ENCODE results near the gene NEIL1. TPM values are rescaled to one million over a fixed set of nuclear protein-coding genes. Genes with fewer than 3 reads are reported as not detected.
"Not testable (repeated sequence)": the region's sequence is repeated elsewhere in the genome, so short reads cannot be mapped to it uniquely, and the experiment has no call there.

Gene NEIL1
- total RNA-seq, 1 donor = 19.3 TPM

DNA sequence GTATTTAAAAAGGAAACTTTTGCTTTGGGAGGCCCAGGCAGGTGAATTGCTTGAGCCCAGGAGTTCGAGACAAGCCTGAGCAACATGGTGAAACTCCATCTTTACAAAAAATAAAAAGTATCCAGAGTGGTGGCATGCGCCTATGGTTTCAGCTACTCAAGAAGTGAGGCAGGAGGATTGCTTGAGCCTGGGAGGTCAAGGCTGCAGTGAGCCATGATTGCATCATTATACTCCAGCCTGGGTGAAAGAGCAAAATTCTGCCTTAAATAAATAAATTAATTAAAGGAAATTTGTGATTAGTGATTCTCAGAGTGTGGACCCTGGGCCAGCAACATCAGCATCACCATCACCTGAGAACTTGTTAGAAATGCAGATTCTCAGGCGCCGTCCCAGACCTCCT lies 20.9 kb upstream of the NEIL1 start:
- H3K9me3 ChIP-seq (ENCODE audit: low read depth, low read length) = no peaks in the 10 kb centered on the region
- no peaks in the 10 kb centered on the region for H3K4me1 ChIP-seq (ENCODE audit: insufficient read depth, low read length)
- H3K27me3 ChIP-seq (ENCODE audit: insufficient read depth, low read length) = no peaks in the 10 kb centered on the region
- H3K4me3 ChIP-seq (ENCODE audit: low read length) = no peak overlapping the region

DNA sequence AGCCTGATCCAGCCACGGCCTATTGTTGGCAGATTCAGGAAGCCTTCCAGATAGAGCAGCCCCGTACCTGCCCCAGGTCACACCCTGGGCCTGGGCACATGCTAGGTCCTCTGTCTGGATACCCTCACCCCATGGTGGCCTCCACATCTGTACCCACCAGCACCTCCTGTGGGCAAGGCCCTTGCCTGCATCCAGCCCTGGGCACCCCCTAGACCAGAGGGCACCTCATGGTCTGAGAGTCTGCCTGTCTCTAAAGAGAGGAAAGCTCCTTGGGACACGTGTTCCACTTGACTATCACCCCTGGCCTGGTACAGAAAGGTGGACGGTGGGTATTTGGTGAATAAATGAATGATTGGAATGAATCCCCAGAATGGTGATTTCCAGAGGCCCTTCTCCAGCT lies 19.8 kb upstream of the NEIL1 start:
- H3K4me3 ChIP-seq (ENCODE audit: low read length) = no peak overlapping the region
- no peaks in the 10 kb centered on the region for H3K27me3 ChIP-seq (ENCODE audit: insufficient read depth, low read length)
- H3K9me3 ChIP-seq (ENCODE audit: low read depth, low read length) = no peaks in the 10 kb centered on the region
- H3K4me1 ChIP-seq (ENCODE audit: insufficient read depth, low read length) = no peaks in the 10 kb centered on the region

DNA sequence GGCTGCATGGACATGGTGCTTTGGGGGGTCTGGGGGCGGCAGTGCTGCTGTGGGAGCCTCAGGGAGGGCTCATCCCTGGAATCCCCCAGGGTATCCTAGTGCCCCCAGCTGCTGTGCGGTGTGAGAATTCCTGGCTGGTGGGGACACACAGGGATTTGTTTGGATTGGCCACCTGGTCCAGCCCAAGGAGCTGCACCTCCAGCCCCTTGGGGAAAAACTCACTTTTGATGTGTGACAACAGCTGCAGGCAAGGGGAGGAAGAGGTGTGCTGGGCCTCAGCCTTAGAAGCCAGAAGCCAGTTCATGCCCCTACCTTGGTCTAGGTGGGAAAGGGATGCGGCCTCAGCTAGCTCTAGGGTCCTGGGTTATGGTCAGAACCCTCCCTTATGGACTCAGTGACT lies 19.3 kb upstream of the NEIL1 start:
- no peaks in the 10 kb centered on the region for H3K27me3 ChIP-seq (ENCODE audit: insufficient read depth, low read length)
- no peaks in the 10 kb centered on the region for H3K9me3 ChIP-seq (ENCODE audit: low read depth, low read length)
- H3K4me1 ChIP-seq (ENCODE audit: insufficient read depth, low read length) = no peaks in the 10 kb centered on the region
- H3K4me3 ChIP-seq (ENCODE audit: low read length) = no peak overlapping the region

DNA sequence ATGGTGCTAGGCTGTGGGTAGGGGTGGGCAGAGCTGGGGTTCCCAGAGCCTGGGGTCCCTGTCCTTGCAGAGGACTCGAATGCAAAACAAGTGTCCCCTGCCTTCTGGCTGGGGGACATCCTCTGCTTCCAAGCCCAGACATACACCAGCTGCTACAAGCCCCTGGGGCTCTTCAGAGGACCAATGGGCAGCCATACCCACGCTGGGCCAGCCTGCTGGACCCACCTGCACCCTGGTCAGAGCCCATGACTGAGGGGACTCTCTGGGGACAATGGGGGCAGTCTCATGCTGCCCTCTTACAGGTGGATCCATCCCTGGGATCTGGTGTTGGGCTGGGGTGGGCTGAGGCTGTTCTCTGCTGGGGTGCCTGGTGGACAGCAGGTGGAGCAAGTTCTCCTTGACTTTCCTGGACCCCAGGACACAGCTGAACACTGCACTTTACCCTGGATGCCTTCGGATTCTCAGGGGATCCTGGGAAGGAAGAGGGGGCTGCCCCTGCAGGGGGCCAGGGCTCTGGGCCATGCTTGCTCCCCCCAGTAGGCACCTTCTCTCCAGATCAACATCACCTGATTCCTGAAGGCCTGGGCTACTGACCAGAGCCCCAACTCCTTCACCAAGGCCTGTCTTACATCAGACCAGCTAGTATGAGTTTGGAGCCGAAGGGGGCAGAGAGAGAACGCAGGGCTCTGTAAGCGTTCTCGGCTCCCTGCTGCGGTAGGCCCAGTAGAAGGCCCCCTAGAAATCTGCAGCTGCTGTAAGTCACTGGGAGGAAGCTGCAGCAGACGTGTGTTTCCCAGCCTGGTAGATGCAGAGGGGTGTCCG lies 18.1 kb upstream of the NEIL1 start:
- Histone ChIP-seq H3K4me1 (ENCODE audit: insufficient read depth, low read length) (no peaks in the 10 kb centered on the region), H3K27me3 (ENCODE audit: insufficient read depth, low read length) (no peaks in the 10 kb centered on the region), H3K9me3 (ENCODE audit: low read depth, low read length) (no peaks in the 10 kb centered on the region), H3K4me3 (ENCODE audit: low read length) (no peak overlapping the region)

DNA sequence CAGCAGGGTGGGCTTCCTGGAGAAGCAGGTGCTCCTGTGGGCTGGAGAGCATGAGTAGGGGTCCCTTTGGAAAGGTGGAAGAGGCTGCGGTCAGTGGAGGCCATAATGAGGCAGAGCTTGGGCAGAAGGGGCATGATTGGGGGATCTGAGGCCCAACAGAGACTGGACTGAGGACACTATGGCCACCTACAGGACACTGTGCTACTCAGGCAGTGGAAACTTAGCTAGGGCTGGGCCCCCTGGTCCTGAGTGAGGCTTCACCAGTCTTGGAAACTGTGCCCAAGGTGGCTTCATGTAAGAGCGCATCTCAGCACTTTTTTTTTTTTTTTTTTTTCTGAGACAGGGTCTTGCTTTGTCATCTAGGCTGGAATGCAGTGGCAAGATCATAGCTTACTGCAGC lies 17.3 kb upstream of the NEIL1 start:
- Histone ChIP-seq H3K27me3 (ENCODE audit: insufficient read depth, low read length) (no peaks in the 10 kb centered on the region), H3K9me3 (ENCODE audit: low read depth, low read length) (no peaks in the 10 kb centered on the region), H3K4me1 (ENCODE audit: insufficient read depth, low read length) (no peaks in the 10 kb centered on the region), H3K4me3 (ENCODE audit: low read length) (no peak overlapping the region)

DNA sequence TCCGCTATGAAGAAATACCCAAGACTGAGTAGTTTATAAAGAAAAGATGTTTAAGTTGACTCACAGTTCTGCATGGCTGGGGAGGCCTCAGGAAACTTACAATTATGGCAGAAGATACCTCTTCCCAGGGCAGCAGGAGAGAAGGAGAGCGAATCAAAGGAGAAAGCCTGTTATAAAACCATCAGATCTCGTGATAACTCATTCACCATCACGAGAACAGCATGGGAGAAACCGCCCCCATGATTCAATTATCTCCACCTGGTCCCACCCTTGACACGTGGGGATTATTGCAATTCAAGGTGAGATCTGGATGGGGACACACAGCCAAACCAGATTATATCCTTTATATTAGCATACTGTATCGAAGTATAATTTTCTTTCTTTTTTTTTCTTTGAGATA lies 14.7 kb upstream of the NEIL1 start:
- H3K4me1 ChIP-seq (ENCODE audit: insufficient read depth, low read length) = peaks cover 18% of the 10 kb centered on the region
- H3K27me3 ChIP-seq (ENCODE audit: insufficient read depth, low read length); H3K9me3 ChIP-seq (ENCODE audit: low read depth, low read length); H3K4me3 ChIP-seq (ENCODE audit: low read length): not testable (repeated sequence)

DNA sequence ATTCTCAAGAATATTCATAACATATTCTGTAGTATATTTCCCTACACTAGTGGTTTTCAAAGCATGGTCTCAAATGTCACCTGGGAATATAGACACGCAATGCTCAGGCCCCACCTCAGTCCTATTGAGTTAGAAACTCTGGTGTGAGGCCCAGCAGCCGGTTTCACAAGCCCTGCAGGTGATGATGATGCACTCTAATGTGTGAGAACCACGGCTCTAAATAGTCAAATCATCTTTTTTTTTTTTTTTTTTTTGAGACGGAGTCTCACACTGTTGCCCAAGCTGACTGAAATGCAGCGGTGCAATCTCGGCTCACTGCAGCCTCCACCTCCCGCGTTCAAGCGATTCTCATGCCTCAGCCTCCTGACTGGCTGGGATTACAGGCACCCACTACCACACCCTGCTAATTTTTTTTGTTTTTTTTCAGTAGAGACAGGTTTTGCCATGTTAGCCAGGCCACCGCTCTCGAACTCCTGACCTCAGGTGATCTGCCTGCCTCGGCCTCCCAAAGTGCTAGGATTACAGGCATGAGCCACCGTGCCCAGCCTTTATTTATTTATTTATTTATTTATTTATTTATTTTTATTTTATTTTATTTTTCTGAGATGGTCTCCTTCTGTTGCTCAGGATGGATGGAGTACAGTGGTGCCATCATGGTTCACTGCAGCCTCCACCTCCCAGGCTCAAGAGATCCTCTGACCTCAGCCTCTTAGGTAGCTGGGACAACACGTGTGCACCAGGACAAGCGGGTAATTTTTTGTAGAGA lies 13.0 kb upstream of the NEIL1 start:
- not testable (repeated sequence) for H3K27me3 ChIP-seq (ENCODE audit: insufficient read depth, low read length); H3K9me3 ChIP-seq (ENCODE audit: low read depth, low read length); H3K4me3 ChIP-seq (ENCODE audit: low read length)
- H3K4me1 ChIP-seq (ENCODE audit: insufficient read depth, low read length) = peaks cover 18% of the 10 kb centered on the region

DNA sequence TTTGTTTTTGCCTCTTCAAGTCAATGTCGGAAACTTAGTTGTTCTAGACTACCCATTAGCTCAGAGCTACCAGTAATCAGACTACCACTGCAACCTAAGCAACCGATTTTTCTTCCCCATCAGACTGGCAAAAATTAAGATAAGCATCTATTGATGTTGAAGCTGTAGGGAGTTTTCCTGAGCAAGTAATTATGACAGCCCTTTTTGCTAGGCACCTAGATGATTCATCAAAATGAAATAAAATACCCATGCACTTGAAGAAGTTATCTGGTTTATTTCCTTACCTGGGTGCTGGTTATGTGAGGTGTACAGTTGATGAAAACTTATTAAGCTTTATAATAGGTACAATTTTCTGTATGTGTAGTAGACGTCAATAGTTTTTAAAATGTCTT lies 11.5 kb upstream of the NEIL1 start:
- no peaks in the 10 kb centered on the region for H3K27me3 ChIP-seq (ENCODE audit: insufficient read depth, low read length)
- H3K4me1 ChIP-seq (ENCODE audit: insufficient read depth, low read length) = peaks cover 18% of the 10 kb centered on the region
- H3K4me3 ChIP-seq (ENCODE audit: low read length) = peak overlapping the region; percentile 62
- no peaks in the 10 kb centered on the region for H3K9me3 ChIP-seq (ENCODE audit: low read depth, low read length)

DNA sequence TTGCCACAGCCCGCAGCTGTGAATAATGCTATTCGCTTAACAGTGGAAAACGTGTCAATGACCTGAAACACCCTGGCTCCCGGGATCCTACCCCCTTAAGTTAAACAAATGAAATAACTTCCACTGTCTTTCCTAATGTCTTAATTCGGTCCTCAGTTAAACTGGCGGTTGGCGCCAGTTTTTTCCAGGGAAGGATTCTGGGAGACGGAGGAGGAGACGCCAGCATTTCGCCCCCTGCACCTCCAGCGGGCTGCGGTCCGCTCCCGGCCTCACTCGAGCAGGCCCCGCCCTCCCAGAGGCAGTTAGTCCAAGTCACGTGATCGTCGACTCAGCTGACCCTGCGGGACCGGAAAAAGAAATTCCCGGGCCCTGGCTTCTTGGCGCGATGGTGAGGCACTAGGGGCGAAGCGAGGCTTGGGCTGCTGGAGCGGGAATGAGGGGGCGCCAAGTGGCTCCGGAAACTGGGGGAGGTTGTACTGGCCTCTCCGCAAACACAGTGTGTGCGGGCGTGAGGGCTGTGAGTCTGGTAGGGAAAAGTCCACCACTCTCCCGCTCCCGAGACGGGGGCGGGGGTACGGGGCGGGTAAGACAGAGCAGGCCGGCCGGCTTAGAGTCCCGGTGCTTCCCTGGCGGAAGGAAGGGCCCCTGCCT lies 11.0 kb upstream of the NEIL1 start, which contains the start of gene COMMD4:
Gene COMMD4, plus strand, starts transcription at position 359 of the 651 bp plus-strand sequence. Its CDS starts 27 bp downstream, at position 386.
- peak within 1 kb of the TSS; percentile 62 for H3K4me3 ChIP-seq (ENCODE audit: low read length)
- no peaks in the 10 kb centered on the region for H3K9me3 ChIP-seq (ENCODE audit: low read depth, low read length)
- no peaks in the 10 kb centered on the region for H3K27me3 ChIP-seq (ENCODE audit: insufficient read depth, low read length)
- peaks cover 18% of the 10 kb centered on the region for H3K4me1 ChIP-seq (ENCODE audit: insufficient read depth, low read length)

DNA sequence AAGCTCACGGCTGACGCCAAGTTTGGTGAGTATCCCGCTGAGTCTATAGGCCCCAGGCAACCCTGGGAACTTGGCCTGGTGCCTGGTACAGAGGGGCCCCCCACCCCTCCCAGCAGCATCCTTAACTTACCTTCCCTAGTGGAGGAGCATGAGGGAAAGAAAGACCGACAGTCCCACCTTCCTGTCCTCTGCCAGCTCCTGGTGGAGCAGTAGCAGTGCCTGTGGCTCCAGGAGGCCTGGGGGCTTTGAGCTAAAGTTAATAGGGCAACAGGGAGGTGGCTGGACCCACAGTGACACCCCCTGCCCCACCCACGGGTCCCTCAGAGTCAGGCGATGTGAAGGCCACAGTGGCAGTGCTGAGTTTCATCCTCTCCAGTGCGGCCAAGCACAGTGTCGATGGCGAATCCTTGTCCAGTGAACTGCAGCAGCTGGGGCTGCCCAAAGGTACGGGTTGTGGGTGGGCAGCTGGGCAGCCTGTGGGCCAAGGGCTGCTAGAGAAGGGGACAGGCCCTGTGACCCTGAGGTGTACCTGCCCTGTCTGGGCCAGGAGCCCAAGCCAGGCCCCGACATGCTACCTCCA lies 8.1 kb upstream of the NEIL1 start:
- H3K9me3 ChIP-seq (ENCODE audit: low read depth, low read length) = no peaks in the 10 kb centered on the region
- no peaks in the 10 kb centered on the region for H3K27me3 ChIP-seq (ENCODE audit: insufficient read depth, low read length)
- no peak overlapping the region for H3K4me3 ChIP-seq (ENCODE audit: low read length)
- peaks cover 18% of the 10 kb centered on the region for H3K4me1 ChIP-seq (ENCODE audit: insufficient read depth, low read length)

DNA sequence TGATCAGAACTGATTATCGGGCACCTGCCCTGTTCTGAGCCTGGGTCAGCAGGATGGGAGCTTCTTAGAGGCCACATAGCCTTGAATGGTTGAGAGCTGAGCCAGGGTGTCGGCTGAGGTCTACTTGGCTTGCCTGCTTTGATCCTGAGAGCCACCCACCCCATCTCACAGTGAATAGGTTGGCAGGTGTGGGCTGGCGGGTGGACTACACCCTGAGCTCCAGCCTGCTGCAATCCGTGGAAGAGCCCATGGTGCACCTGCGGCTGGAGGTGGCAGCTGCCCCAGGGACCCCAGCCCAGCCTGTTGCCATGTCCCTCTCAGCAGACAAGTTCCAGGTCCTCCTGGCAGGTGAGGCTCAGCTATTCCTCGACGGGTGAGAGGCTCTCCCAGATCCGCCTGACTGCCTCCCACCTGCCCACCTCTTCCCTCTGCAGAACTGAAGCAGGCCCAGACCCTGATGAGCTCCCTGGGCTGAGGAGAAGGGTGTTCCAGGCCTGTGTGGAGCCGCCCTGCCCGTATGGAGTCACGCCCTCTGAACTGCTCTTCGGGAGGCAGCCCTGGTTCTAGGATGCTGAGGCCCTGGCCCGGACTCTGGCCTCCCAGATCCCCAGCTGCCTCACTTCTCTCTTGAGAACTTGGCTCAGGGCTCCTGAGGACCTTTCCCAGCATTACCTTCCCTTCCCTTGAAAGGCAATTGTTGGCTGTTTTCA lies 7.2 kb upstream of the NEIL1 start:
- Histone ChIP-seq H3K9me3 (ENCODE audit: low read depth, low read length) (no peaks in the 10 kb centered on the region), H3K27me3 (ENCODE audit: insufficient read depth, low read length) (no peaks in the 10 kb centered on the region), H3K4me1 (ENCODE audit: insufficient read depth, low read length) (peaks cover 18% of the 10 kb centered on the region), H3K4me3 (ENCODE audit: low read length) (no peak overlapping the region)

DNA sequence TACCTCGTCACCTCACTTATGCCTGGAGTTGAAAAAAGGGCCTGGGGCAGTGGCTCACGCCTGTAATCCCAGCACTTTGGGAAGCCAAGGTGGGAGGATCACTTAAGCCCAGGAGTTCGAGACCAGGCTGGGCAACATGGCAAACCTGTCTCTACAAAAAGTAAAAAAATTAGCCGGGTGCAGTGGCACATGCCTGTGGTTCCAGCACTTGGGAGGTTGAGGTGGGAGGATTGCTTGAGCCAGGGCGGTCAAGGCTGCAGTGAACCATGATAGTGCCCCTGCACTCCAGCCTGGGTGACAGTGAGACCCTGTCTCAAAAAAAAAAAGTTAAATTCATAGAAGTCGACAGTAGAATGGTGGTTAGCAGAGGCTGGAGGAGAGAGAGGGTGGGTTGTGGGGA lies 4.6 kb upstream of the NEIL1 start:
- no peaks in the 10 kb centered on the region for H3K9me3 ChIP-seq (ENCODE audit: low read depth, low read length)
- no peak overlapping the region for H3K4me3 ChIP-seq (ENCODE audit: low read length)
- peaks cover 7% of the 10 kb centered on the region for H3K4me1 ChIP-seq (ENCODE audit: insufficient read depth, low read length)
- peaks cover 18% of the 10 kb centered on the region for H3K27me3 ChIP-seq (ENCODE audit: insufficient read depth, low read length)

DNA sequence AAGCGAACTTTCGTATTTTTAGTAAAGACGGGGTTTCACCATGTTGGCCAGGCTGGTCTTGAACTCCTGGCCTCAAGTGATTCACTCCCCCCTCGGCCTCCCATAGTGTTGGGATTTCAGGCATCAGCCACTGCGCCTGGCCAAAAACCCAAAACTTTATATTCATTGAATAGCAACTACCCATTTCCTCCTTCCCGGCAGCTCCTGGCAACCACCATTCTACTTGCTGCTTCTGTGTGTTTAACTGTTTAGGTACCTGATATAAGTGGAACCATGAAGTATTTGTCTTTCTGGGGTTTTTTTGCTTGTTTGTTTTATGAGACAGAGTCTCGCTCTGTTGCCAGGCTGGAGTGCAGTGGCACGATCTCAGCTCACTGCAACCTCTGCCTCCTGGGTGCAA lies 2.9 kb upstream of the NEIL1 start:
- Histone ChIP-seq H3K4me1 (ENCODE audit: insufficient read depth, low read length) (peaks cover 24% of the 10 kb centered on the region), H3K27me3 (ENCODE audit: insufficient read depth, low read length) (peaks cover 26% of the 10 kb centered on the region)
- not testable (repeated sequence) for H3K4me3 ChIP-seq (ENCODE audit: low read length); H3K9me3 ChIP-seq (ENCODE audit: low read depth, low read length)

DNA sequence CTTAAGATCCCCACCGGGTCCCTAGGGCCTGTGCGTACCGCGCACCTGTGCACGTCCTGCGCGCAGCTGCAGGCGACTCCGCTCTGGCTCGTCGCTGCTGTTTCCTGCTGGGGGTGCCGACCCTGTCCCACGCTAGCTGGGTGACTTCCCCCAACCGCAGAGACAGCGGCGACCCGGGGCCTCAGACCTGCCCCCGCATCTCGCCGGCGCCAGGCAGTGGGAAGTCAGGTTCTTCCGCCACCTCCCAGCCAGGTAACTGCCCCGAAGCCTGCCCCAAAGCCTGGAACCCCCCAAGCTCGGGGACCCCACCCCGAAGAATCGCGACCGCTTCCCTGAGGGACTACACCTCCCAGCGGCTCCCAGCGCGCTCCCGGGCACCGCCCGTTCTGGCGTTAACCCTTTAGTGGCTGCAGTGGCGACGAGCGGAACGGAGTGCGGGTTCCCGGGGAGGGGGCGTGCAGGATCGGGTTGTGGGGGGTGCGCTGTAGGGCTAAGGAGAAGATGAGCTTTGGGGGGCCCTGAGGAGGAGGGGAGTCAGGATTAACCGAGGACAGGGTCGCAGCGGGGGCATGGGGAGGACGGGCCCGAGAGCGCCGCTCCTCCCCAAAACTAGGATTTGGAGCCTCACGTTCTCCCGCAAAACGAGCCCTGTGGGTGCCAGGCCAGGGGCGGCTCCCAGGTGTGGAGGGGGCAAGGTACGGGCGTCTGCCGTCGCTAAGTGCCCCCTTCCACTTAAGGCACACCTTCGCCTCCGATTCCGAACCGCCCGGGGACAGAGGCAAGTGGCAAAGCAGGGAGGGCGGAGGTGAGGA lies 589 bp downstream of the NEIL1 start:
- Histone ChIP-seq H3K27me3 (ENCODE audit: insufficient read depth, low read length) (peaks cover 26% of the 10 kb centered on the region), H3K4me1 (ENCODE audit: insufficient read depth, low read length) (peaks cover 44% of the 10 kb centered on the region), H3K4me3 (ENCODE audit: low read length) (peak overlapping the region; percentile 56), H3K9me3 (ENCODE audit: low read depth, low read length) (no peaks in the 10 kb centered on the region)

Measured in mononuclear cell (primary cell).